Heart right ventricle (tissue), 16 donors: ENCODE data around the gene OPN4. TPM values are rescaled to one million over a fixed set of nuclear protein-coding genes. Genes with fewer than 3 reads are reported as not detected.

Experiments used
- ATAC-seq, 8 donors: fragments of 200-7000 bp; cut with Tn5 transposase; one replicate each; pipeline ENCODE4 v1.9.1; 2020; ENCODE audit warnings: mild to moderate bottlenecking in 8 of 8, moderate library complexity in 8 of 8, moderate number of reproducible peaks in 1 of 8
- DNase-seq, 2 donors: peaks; one replicate each; pipeline ENCODE4 v3.0.0-alpha.2; 2020
- H3K27ac ChIP-seq, 10 donors: fragments of 200-600 bp; sonication (generic) in 2 of 10; one replicate each; pipeline versions ENCODE4 v1.5.0 to v1.8.0; 2020 to 2022; ENCODE audit warnings: mild to moderate bottlenecking in 3 of 10
- H3K27me3 ChIP-seq, 7 donors: fragments of 200-600 bp; one replicate each; pipeline ENCODE4 v1.8.0; 2021 to 2022; ENCODE audit warnings: mild to moderate bottlenecking in 2 of 7
- H3K36me3 ChIP-seq, 9 donors: fragments of 200-600 bp; sonication (generic) in 1 of 9; one replicate each; pipeline versions ENCODE4 v1.5.0 to v1.8.0; 2020 to 2022; ENCODE audit warnings: mild to moderate bottlenecking in 2 of 9
- H3K4me1 ChIP-seq, 9 donors: fragments of 200-600 bp; sonication (generic) in 1 of 9; one replicate each; pipeline versions ENCODE4 v1.5.0 to v1.8.0; 2020 to 2022; ENCODE audit warnings: mild to moderate bottlenecking in 4 of 9
- H3K4me3 ChIP-seq, 10 donors: fragments of 200-600 bp; sonication (generic) in 2 of 10; one replicate each; pipeline versions ENCODE4 v1.5.0 to v1.8.0; 2020 to 2022; ENCODE audit warnings: mild to moderate bottlenecking in 7 of 10, moderate library complexity in 2 of 10
- H3K9me3 ChIP-seq, 11 donors: fragments of 200-600 bp in 10 of 11; sonication (generic) in 2 of 11; one replicate each; pipeline versions ENCODE4 v1.5.0 to v1.8.0; 2013 to 2022; ENCODE audit warnings: mild to moderate bottlenecking in 2 of 11, control low read depth in 1 of 11, moderate library complexity in 1 of 11
- WGBS, 2 donors: extraction: QIAGEN DNeasy Blood & Tissue Kit; methylation state at CpG; one replicate each; pipeline ENCODE4 v1.1.7; 2013; ENCODE audit warnings: inconsistent platforms in 1 of 2; 5-methylcytosine and 5-hydroxymethylcytosine counted together
- intact Hi-C, 10 donors: fragments of 100-400 bp; cut with DNase I; formaldehyde crosslinking; loops; one replicate each; pipeline versions ENCODE4 v1.11.1 to v1.14.2; 2022
- polyA plus RNA-seq, 2 donors: library from polyadenylated mRNA; stranded (reverse); fragments of 200-250 nt; gene quantifications; one replicate each; pipeline ENCODE4 v1.2.3, GENCODE V29; 2013
- total RNA-seq, 10 donors: library from RNA; stranded (reverse); fragmentation: NEBNext Ultra II Directional in 3 of 10; extraction: Animal tissue kit (Norgen Biotek cat#: 25700) in 3 of 10; gene quantifications; one replicate each; pipeline versions ENCODE4 v1.2.1 to v1.2.4, GENCODE V29; 2021 to 2023
- TF ChIP-seq, protein P1 (sequence below), 9 donors: fragments of 200-600 bp; sonication (generic) in 2 of 9; IDR thresholded peaks; one replicate each; pipeline versions ENCODE4 v1.5.0 to v1.8.0; 2021 to 2022; ENCODE audit warnings: antibody characterized with exemption in 9 of 9, mild to moderate bottlenecking in 5 of 9, moderate library complexity in 1 of 9
- donor health status: Arrhythmogenic right ventricular cardiomyopathy.
- donor health status: ischemic (EF 13 %, LVEDD 7.1; RV severe dilation, severe dysfunction).
- donor health status: healthy with polysubstance abuse.
- donor health status: DM: no; HTN: yes; CAD: no.
- donor health status: DM: no; HTN: no; CAD: no.
- donor health status: ischemic (EF 25% LVEDD 6.9; RV normal size, moderate dysfunction).
- donor health status: ischemic (EF 25% LVEDD 5.7; RV mildly dilated, moderate dysfunction).
- donor health status: healthy.
- donor health status: DM: yes; HTN: yes; CAD: no.
- donor health status: Ischemic cardiomyopathy.
- donor health status: ischemic (EF 35%, LVEDD 5.7; RV mildly dilated, moderate dysfunction).
- donor health status: nonischemic (EF 11% LVEDD 7.7; RV severe dilation, severe dysfunction).
- donor health status: DM: yes; HTN: yes; CAD: no.
- donor health status: PGD.
- donor health status: ischemic (EF 29% LVEDD 5.4; RV normal size, mild dysfunction).
- donor health status: nonischemic (EF 23%, LVEDD 6.1; RV moderate dilation, normal function).

OPN4 gene
- total and polyA plus RNA-seq, 12 donors: 0.10 to 0.29 (median 0.26) TPM; not detected in 5

- WGBS, 2 donors: 73 to 87% methylated on average over 2 of the region's 2 CpGs
- peaks cover 0 to 39% (median 21%) of the 10 kb centered on the region in 7 donors for H3K27me3 ChIP-seq
- H3K27ac ChIP-seq: peak overlapping the region in 7 of 10 donors; percentile 4 to 52 (median 44)
- TF ChIP-seq, protein P1, sequence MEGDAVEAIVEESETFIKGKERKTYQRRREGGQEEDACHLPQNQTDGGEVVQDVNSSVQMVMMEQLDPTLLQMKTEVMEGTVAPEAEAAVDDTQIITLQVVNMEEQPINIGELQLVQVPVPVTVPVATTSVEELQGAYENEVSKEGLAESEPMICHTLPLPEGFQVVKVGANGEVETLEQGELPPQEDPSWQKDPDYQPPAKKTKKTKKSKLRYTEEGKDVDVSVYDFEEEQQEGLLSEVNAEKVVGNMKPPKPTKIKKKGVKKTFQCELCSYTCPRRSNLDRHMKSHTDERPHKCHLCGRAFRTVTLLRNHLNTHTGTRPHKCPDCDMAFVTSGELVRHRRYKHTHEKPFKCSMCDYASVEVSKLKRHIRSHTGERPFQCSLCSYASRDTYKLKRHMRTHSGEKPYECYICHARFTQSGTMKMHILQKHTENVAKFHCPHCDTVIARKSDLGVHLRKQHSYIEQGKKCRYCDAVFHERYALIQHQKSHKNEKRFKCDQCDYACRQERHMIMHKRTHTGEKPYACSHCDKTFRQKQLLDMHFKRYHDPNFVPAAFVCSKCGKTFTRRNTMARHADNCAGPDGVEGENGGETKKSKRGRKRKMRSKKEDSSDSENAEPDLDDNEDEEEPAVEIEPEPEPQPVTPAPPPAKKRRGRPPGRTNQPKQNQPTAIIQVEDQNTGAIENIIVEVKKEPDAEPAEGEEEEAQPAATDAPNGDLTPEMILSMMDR (IDR thresholded peaks at IDR 0.05): no peak
- ATAC-seq (no peak), DNase-seq (no peak)
- no peak overlapping the region for H3K4me3 ChIP-seq
- H3K9me3 ChIP-seq: no peaks in the 10 kb centered on the region
- peaks cover 0 to 80% (median 0%) of the 10 kb centered on the region in 9 donors for H3K36me3 ChIP-seq
- peaks cover 7 to 70% (median 31%) of the 10 kb centered on the region in 9 donors for H3K4me1 ChIP-seq
- intact Hi-C loops: loop anchor here in 2 of 10 donors (5.0 kb wide), 1 partner anchor 191 kb away; no protein-coding TSS in a partner anchor
Measured at GRCh38 chr10:86705905-86706304, 51.6 kb downstream of the OPN4 start.

- H3K9me3 ChIP-seq: no peaks in the 10 kb centered on the region
- TF ChIP-seq, protein P1 (IDR thresholded peaks at IDR 0.05): no peak
- DNase-seq: no peak
- peaks cover 0 to 75% (median 0%) of the 10 kb centered on the region in 9 donors for H3K36me3 ChIP-seq
- ATAC-seq: no peak
- peaks cover 8 to 75% (median 33%) of the 10 kb centered on the region in 9 donors for H3K4me1 ChIP-seq
- WGBS, 2 donors: 88 to 89% methylated on average over 12 of the region's 12 CpGs
- H3K27ac ChIP-seq: peak overlapping the region in 8 of 10 donors; percentile 7 to 52 (median 25)
- intact Hi-C loops: loop anchor here in 2 of 10 donors (5.0 kb wide), 1 partner anchor 191 kb away; no protein-coding TSS in a partner anchor
- H3K4me3 ChIP-seq: no peak overlapping the region
- H3K27me3 ChIP-seq: peaks cover 0 to 39% (median 21%) of the 10 kb centered on the region in 7 donors
Measured at GRCh38 chr10:86706401-86706841, 52.1 kb downstream of the OPN4 start.

- Histone ChIP-seq H3K9me3 (no peaks in the 10 kb centered on the region), H3K36me3 (peaks cover 0 to 69% (median 0%) of the 10 kb centered on the region in 9 donors), H3K27ac (peak overlapping the region in 6 of 10 donors; percentile 7 to 52 (median 20)), H3K4me3 (no peak overlapping the region), H3K27me3 (peaks cover 0 to 40% (median 21%) of the 10 kb centered on the region in 7 donors), H3K4me1 (peaks cover 10 to 77% (median 35%) of the 10 kb centered on the region in 9 donors)
- TF ChIP-seq, protein P1 (IDR thresholded peaks at IDR 0.05): no peak
- ATAC-seq (no peak), DNase-seq (no peak)
- intact Hi-C loops: loop anchor here in 2 of 10 donors (5.0 kb wide), 1 partner anchor 190 kb away; no protein-coding TSS in a partner anchor
- 70 to 86% methylated on average over 1 of the region's 1 CpG for WGBS, 2 donors
Measured at GRCh38 chr10:86706977-86707376, 52.6 kb downstream of the OPN4 start.

- TF ChIP-seq, protein P1 (IDR thresholded peaks at IDR 0.05): no peak
- H3K9me3 ChIP-seq: no peaks in the 10 kb centered on the region
- no peak for DNase-seq
- peaks cover 0 to 44% (median 21%) of the 10 kb centered on the region in 7 donors for H3K27me3 ChIP-seq
- peaks cover 0 to 65% (median 0%) of the 10 kb centered on the region in 9 donors for H3K36me3 ChIP-seq
- intact Hi-C loops: loop anchor here in 2 of 10 donors (5.0 kb wide), 1 partner anchor 190 kb away; no protein-coding TSS in a partner anchor
- peak overlapping the region in 3 of 10 donors; percentile 12 to 49 (median 15) for H3K27ac ChIP-seq
- WGBS, 2 donors: 52 to 64% methylated on average over 4 of the region's 4 CpGs
- no peak overlapping the region for H3K4me3 ChIP-seq
- H3K4me1 ChIP-seq: peaks cover 15 to 82% (median 40%) of the 10 kb centered on the region in 9 donors
- no peak for ATAC-seq
Measured at GRCh38 chr10:86707505-86707904, 53.2 kb downstream of the OPN4 start.
